AG04449 (cell line): Measurements from ENCODE around the gene FARP2.
"Not testable (repeated sequence)": the region's sequence is repeated elsewhere in the genome, so short reads cannot be mapped to it uniquely, and the experiment has no call there.

Experiments used
- CTCF ChIA-PET: fragments of 350-600 bp; formaldehyde crosslinking; extraction: SDS; loops from one replicate; lab custom pipeline; 2021; ENCODE audit warnings: antibody characterized with exemption; lab: Yijun Ruan, JAX
- POLR2A ChIA-PET: fragments of 400-600, 350-600 bp; formaldehyde crosslinking; extraction: SDS; loops from one replicate; lab custom pipeline; 2020; ENCODE audit warnings: antibody characterized with exemption, inconsistent platforms; lab: Yijun Ruan, JAX
- DNase-seq: peaks from one replicate; pipeline ENCODE4 v3.0.0-alpha.2; 2010; ENCODE audit warnings: low read depth, low spot score
- H3K4me3 ChIP-seq: 2 replicates; pipeline ENCODE4 v1.5.1; 2011; ENCODE audit warnings: low read depth, mild to moderate bottlenecking, control low read depth, low read length
- CTCF ChIP-seq: IDR thresholded peaks from one replicate; pipeline ENCODE4 v1.5.1; 2011; ENCODE audit warnings: mild to moderate bottlenecking, moderate library complexity, low read length, control low read depth, inconsistent platforms; ENCODE audit not compliant: insufficient read depth; ENCODE audit errors: missing control alignments

Gene FARP2

DNA sequence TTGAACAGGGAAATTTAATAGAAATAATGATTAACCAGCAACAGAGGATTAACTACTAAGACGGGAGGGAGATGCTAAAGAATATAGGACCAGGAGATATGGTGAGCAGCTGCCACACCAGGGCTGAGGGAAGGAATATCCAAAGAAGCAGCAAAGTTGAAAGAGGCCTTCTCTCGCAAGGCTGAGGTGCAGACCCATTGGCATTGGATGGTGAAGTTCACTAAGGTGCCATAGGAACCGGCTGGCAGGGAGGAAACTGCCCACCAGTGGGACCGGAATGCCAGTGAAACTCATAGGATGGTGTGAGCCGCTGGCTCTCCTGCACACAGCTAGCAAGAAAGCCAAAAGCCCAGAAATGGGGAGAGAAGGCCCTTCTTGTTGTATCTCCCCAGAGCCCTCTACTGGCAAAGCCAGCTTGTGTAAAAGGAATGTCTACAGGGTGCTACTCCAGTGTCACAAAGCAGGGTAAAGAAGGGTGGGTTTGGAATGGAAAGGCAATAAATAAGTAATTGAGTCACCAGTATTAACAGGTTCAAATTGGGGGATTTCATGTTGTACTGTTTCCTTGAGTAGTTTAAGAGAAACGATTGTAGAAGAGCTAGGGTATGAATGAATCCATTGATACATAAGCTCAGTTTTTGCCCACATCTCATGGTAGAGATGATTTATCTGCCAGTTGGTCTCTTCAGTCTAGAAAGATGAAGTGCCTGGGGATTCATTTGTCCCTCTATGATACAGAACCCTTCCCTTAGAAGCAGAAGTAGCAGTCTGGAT lies 36.0 kb downstream of the FARP2 start:
- DNase-seq = no peak
- TF ChIP-seq CTCF = peak; percentile 46
- ChIA-PET POLR2A (no interaction called here), CTCF (interaction anchor here (0.7 to 1.7 kb wide), 8 partner anchors 9 to 541 kb away, joined by 3 to 5 read pairs (median 3); no protein-coding TSS in a partner anchor)
- H3K4me3 ChIP-seq = no peak overlapping the region

GRCh38 chr2:241392753-241393152 lies 36.7 kb downstream of the FARP2 start:
- H3K4me3 ChIP-seq, DNase-seq, POLR2A ChIA-PET: not testable (repeated sequence)
- CTCF ChIA-PET = interaction anchor here (1.1 to 1.7 kb wide), 6 partner anchors 9 to 541 kb away, joined by 3 to 5 read pairs (median 4); no protein-coding TSS in a partner anchor

- DNase-seq = no peak
- no peak for TF ChIP-seq CTCF
- H3K4me3 ChIP-seq = no peak overlapping the region
- POLR2A ChIA-PET = no interaction called here
- CTCF ChIA-PET = interaction anchor here (1.1 to 1.6 kb wide), 3 partner anchors 10 to 542 kb away, joined by 3 to 4 read pairs (median 3); no protein-coding TSS in a partner anchor
Measured at GRCh38 chr2:241393524-241394196, 37.6 kb downstream of the FARP2 start.

DNA sequence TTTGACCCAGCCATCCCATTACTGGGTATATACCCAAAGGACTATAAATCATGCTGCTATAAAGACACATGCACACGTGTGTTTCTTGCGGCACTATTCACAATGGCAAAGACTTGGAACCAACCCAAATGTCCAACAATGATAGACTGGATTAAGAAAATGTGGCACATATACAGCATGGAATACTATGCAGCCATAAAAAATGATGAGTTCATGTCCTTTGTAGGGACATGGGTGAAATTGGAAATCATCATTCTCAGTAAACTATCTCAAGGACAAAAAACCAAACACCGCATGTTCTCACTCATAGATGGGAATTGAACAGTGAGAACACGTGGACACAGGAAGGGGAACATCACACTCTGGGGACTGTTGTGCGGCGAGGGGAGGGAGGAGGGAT lies 40.7 kb downstream of the FARP2 start:
- POLR2A ChIA-PET, DNase-seq, CTCF ChIA-PET, H3K4me3 ChIP-seq: not testable (repeated sequence)

DNA sequence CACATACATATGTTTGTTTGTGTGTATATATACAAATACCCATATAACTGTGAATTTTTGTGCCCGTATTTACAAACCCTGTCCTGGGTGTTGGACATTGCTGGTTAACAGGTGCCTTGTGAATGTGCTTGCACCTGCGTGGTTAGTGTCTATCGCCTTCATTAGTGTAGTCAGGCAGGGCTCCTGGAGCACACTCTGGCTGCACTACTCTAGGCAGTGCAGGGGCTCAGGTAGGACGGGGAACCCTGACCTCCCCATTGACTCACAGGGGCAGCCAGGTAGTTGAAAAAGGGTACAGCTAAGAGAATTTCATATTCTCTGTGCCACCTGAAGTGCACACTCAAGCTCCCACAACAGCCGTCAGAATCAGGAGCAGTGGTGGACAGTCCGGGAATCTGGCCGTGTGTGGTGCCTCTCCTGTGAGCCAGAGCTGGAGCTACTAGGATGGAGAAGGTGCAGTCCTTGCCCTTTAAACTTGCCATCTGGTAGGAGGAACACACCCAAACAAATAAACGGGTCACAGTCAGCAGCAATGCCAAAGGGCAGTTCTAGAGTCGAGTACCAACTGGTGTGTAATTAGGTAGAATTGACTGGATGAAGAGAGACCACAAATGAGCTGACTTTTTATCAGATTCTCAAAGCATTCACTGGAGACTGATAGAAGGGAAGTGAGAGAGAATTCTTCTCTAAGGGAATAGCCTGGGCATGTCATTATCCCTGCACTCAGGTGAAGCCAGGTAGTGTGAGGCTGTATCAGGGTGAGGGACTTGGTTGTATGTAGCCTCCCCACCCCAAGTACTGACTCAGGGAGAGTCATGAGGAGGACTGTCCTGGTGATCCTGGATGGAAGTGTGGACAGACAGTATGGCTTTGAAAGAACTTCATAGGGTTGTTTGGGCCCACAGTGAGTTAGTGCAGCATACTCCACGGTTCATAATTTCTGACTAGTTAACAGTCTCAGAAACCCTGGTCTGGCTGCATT lies 44.1 kb downstream of the FARP2 start:
- no peak for TF ChIP-seq CTCF
- POLR2A ChIA-PET = no interaction called here
- CTCF ChIA-PET = interaction anchor here (0.7 kb wide), 1 partner anchor 13 kb away, joined by 3 read pairs; no protein-coding TSS in a partner anchor
- no peak for DNase-seq
- H3K4me3 ChIP-seq = no peak overlapping the region

DNA sequence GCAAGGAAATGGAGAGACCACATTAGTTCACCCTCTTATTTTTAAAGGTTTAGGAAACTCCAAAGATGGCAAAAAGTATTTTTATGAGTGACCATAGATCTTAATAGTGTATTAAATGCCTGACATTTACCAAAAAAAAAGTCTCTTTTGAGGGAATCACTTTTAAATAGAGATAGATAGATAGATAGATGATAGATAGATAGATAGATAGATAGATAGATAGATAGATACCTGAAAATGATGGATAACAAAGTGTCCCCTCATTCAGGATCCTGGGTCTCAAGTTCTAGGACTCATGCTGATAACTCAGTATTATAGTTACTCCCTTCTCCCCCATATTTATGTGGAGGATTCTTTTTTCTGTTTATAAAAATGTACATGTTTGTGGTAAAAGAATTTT lies 52.8 kb downstream of the FARP2 start:
- H3K4me3 ChIP-seq = no peak overlapping the region
- ChIA-PET POLR2A (no interaction called here), CTCF (interaction anchor here (0.6 to 1.6 kb wide), 2 partner anchors 15 to 202 kb away, joined by 3 read pairs; no protein-coding TSS in a partner anchor)
- no peak for DNase-seq
- no peak for TF ChIP-seq CTCF
